Measurements from ENCODE around the gene HIP1. TPM values are rescaled to one million over a fixed set of nuclear protein-coding genes. Genes with fewer than 3 reads are reported as not detected.

Gene HIP1
- total and polyA plus RNA-seq, 9 of the 15 experiments (the other 6 are each of a cell fraction or from before 2014, with no cell fraction given), result 2.4 to 13.7 (median 9.5) TPM

DNA sequence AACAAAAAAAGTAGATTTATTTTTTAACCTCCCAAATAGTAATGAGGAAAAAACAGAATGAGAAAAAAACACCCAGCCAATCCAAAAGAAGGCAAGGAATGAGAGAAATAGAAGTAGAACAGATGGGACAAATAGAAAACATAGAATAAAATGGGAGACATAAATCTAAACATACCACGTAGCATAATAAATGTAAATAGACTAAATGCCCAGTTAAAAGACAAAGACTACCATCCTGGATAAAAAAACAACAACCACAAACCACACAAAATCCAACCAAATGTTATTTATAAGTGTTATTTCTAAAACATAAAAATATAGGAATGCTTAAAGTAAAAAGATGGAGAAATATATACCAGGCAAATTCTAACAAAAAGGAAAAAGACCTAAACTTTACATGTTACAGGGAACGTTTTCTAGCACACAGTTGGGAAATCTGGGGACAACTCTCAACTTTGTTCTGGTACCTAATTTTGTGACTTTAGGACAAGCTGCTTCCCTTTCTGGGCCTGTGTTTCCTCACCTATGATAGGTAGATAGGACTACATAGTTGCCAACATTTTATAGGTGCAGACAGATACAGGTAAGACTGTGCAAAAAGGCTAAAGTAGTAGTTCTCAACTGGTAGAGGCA is 148.3 kb downstream of the HIP1 start (continued):
- TF ChIP-seq, protein P1, sequence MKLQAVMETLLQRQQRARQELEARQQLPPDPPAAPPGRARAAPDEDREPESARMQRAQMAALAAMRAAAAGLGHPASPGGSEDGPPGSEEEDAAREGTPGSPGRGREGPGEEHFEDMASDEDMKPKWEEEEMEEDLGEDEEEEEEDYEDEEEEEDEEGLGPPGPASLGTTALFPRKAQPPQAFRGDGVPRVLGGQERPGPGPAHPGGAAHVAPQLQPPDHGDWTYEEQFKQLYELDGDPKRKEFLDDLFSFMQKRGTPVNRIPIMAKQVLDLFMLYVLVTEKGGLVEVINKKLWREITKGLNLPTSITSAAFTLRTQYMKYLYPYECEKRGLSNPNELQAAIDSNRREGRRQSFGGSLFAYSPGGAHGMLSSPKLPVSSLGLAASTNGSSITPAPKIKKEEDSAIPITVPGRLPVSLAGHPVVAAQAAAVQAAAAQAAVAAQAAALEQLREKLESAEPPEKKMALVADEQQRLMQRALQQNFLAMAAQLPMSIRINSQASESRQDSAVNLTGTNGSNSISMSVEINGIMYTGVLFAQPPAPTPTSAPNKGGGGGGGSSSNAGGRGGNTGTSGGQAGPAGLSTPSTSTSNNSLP (IDR thresholded peaks at IDR 0.05; ENCODE audit: borderline replicate concordance, low read depth, low read length), result no peak
- TF ChIP-seq FOXK2 (conservative IDR thresholded peaks at IDR 0.05 in 1 of 2, IDR thresholded peaks at IDR 0.05 in 1 of 2; ENCODE audit: low read depth in 2 of 2) (no peak), FOXA3 (CRISPR knock-in tag; conservative IDR thresholded peaks at IDR 0.05 in 1 of 2, IDR thresholded peaks at IDR 0.05 in 1 of 2) (no peak), DMBX1 (CRISPR knock-in tag; IDR thresholded peaks at IDR 0.05; ENCODE audit: borderline replicate concordance) (no peak), CBX3 (IDR thresholded peaks at IDR 0.05; ENCODE audit: borderline replicate concordance in 1 of 2, low read length in 2 of 2) (peak in 1 of 2 experiments; percentile 37; a peak in 1 of 3 replicates), ZNF354B (CRISPR knock-in tag; IDR thresholded peaks at IDR 0.05) (peak; percentile 97), CBFA2T3 (IDR thresholded peaks at IDR 0.05) (no peak), BCOR (IDR thresholded peaks at IDR 0.05) (no peak), RBFOX2 (IDR thresholded peaks at IDR 0.05; ENCODE audit: low read depth, low read length) (no peak)
- TF ChIP-seq, protein P2, sequence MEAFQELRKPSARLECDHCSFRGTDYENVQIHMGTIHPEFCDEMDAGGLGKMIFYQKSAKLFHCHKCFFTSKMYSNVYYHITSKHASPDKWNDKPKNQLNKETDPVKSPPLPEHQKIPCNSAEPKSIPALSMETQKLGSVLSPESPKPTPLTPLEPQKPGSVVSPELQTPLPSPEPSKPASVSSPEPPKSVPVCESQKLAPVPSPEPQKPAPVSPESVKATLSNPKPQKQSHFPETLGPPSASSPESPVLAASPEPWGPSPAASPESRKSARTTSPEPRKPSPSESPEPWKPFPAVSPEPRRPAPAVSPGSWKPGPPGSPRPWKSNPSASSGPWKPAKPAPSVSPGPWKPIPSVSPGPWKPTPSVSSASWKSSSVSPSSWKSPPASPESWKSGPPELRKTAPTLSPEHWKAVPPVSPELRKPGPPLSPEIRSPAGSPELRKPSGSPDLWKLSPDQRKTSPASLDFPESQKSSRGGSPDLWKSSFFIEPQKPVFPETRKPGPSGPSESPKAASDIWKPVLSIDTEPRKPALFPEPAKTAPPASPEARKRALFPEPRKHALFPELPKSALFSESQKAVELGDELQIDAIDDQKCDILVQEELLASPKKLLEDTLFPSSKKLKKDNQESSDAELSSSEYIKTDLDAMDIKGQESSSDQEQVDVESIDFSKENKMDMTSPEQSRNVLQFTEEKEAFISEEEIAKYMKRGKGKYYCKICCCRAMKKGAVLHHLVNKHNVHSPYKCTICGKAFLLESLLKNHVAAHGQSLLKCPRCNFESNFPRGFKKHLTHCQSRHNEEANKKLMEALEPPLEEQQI (IDR thresholded peaks at IDR 0.05), result no peak
